ENCODE data around the gene ESR1. TPM values are rescaled to one million over a fixed set of nuclear protein-coding genes. Genes with fewer than 3 reads are reported as not detected.
A peak's percentile ranks its signal among the peaks of the same experiment; 100 is the strongest.

The ESR1 gene
- total RNA-seq, 4 donors from 2014 or later = 0.59 to 1.8 (median 1.3) TPM

GRCh38 chr6:152034631-152035030, 227.1 kb downstream of the ESR1 start:
- no peak overlapping the region for H3K4me3 ChIP-seq (ENCODE audit: low read depth, poor library complexity, severe bottlenecking)
- intact Hi-C loops (cut with DNase I; ENCODE audit: low total_unique reads) = loop anchor here (10.0 kb wide), 1 partner anchor 1420 kb away; no protein-coding TSS in a partner anchor

GRCh38 chr6:152046118-152046517, 238.6 kb downstream of the ESR1 start:
- TF ChIP-seq CTCF (IDR thresholded peaks at IDR 0.05) (no peak), POLR2A (IDR thresholded peaks at IDR 0.05) (no peak)
- DNase-seq (ENCODE audit: low spot score in 2 of 2) = no peak
- H3K4me3 ChIP-seq (ENCODE audit: low read depth, poor library complexity, severe bottlenecking) = no peak overlapping the region
- intact Hi-C loops (cut with DNase I; ENCODE audit: low total_unique reads) = no loop called here
- WGBS, 2 donors = 88 to 94% methylated on average over 2 of the region's 2 CpGs

More at GRCh38 chr6:152034631-152035030, 227.1 kb downstream of the ESR1 start:
- TF ChIP-seq CTCF (IDR thresholded peaks at IDR 0.05) (no peak), POLR2A (IDR thresholded peaks at IDR 0.05) (no peak)
- no peak for DNase-seq (ENCODE audit: low spot score in 2 of 2)
- 77 to 80% methylated on average over 5 of the region's 5 CpGs for WGBS, 2 donors

- H3K4me3 ChIP-seq (ENCODE audit: low read depth, poor library complexity, severe bottlenecking) = no peak overlapping the region
- DNase-seq (ENCODE audit: low spot score in 2 of 2) = no peak
- intact Hi-C loops (cut with DNase I; ENCODE audit: low total_unique reads) = no loop called here
- TF ChIP-seq POLR2A (IDR thresholded peaks at IDR 0.05) (no peak), CTCF (IDR thresholded peaks at IDR 0.05) (no peak)
Observed at GRCh38 chr6:152048921-152049320, 241.4 kb downstream of the ESR1 start.

GRCh38 chr6:152049502-152049901, 242.0 kb downstream of the ESR1 start:
- H3K4me3 ChIP-seq (ENCODE audit: low read depth, poor library complexity, severe bottlenecking) = no peak overlapping the region
- intact Hi-C loops (cut with DNase I; ENCODE audit: low total_unique reads) = no loop called here
- peak in 1 of 2 donors; percentile 17 for DNase-seq (ENCODE audit: low spot score in 2 of 2)
- WGBS, 2 donors = 54 to 59% methylated on average over 3 of the region's 3 CpGs
- TF ChIP-seq CTCF (IDR thresholded peaks at IDR 0.05) (no peak), POLR2A (IDR thresholded peaks at IDR 0.05) (no peak)

- DNase-seq (ENCODE audit: low spot score in 2 of 2) = no peak
- no peak for TF ChIP-seq POLR2A (IDR thresholded peaks at IDR 0.05)
- TF ChIP-seq CTCF (IDR thresholded peaks at IDR 0.05) = no peak
- no peak overlapping the region for H3K4me3 ChIP-seq (ENCODE audit: low read depth, poor library complexity, severe bottlenecking)
- intact Hi-C loops (cut with DNase I; ENCODE audit: low total_unique reads) = no loop called here
- WGBS, 2 donors = 88 to 95% methylated on average over 4 of the region's 4 CpGs
Observed at GRCh38 chr6:152050451-152051195, 243.1 kb downstream of the ESR1 start.

- 67 to 76% methylated on average over 6 of the region's 6 CpGs for WGBS, 2 donors
- TF ChIP-seq CTCF (IDR thresholded peaks at IDR 0.05) = no peak
- no peak for TF ChIP-seq POLR2A (IDR thresholded peaks at IDR 0.05)
- intact Hi-C loops (cut with DNase I; ENCODE audit: low total_unique reads) = no loop called here
- H3K4me3 ChIP-seq (ENCODE audit: low read depth, poor library complexity, severe bottlenecking) = no peak overlapping the region
- DNase-seq (ENCODE audit: low spot score in 2 of 2) = no peak
Observed at GRCh38 chr6:152052061-152052460, 244.6 kb downstream of the ESR1 start.
